ENCODE results near the gene ZNF688. TPM values are rescaled to one million over a fixed set of nuclear protein-coding genes. Genes with fewer than 3 reads are reported as not detected.

ZNF688 gene
- total RNA-seq, 1 donor from 2014 or later: 5.4 TPM

DNA sequence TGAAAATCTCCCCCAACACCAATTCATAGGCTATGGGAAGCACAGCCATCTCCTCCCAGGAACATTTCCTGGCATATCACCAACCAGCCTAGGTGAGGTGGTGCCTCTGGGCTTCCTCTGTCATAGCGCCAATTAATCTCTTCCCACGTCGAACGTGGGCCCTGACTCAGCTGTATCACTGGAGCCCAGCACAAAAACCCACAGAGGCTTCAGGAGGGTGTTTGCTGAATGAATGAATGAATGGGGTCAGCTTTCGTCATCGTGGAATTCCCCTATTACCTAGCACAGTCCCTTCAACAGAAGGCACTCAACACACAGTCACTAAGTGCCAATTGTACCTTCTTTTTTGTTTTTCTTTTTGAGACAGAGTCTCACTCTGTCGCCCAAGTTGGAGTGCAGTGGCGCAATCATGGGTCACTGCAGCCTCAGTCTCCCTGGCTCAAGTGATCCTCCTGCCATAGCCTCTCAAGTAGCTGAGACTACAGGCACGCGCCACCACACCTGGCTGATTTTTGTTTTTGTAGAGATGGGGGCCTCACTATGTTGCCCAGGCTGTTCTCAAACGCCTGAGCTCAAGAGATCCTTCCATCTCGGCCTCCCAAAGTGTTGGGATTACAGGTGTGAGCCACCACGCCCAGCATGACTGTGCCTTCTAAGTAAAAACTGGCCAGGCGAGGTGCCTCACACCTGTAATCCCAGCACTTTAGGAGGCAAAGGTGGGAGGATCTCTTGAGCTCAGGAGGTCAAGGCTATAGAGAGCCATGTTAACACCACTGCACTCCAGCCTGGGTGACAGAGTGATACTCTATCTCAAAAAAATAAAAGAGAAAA lies 4.1 kb downstream of the ZNF688 start:
- H3K9ac ChIP-seq (ENCODE audit: low read length): no peak overlapping the region

DNA sequence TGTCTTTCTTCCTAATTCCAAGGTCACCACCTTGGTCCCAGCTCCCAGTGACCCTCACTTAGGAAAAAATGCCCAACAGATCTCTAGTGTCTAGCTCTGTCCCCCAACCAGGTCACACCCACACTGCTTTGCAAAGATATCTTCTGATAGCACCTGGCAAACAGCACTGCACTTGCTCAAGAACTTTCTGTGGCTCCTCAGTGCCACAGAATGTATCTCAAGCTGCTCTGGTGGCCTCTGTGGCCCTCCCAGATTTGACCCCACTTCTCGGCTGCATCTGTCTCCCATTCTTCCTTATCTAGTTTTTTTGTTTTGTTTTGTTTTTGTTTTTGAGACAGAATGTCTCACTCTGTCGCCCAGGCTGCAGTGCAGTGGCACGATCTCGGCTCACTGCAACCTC lies 5.0 kb downstream of the ZNF688 start:
- Histone ChIP-seq H4K20me1 (ENCODE audit: insufficient read depth, low read length) (no peaks in the 10 kb centered on the region), H3K4me2 (ENCODE audit: low read length) (no peak overlapping the region), H3K9me3 (ENCODE audit: insufficient read depth, low read depth, low read length) (no peaks in the 10 kb centered on the region), H3K4me3 (ENCODE audit: insufficient read depth, low read depth, low read length) (no peak overlapping the region), H3K36me3 (ENCODE audit: insufficient read depth, low read length) (no peaks in the 10 kb centered on the region), H3K27me3 (ENCODE audit: insufficient read depth, low read length) (no peaks in the 10 kb centered on the region), H2AFZ (ENCODE audit: low read depth, low read length) (no peak overlapping the region), H3K27ac (ENCODE audit: low read depth, low read length) (no peak overlapping the region), H3K9ac (ENCODE audit: low read length) (no peak overlapping the region), H3K4me1 (ENCODE audit: insufficient read depth, low read length) (peaks cover 6% of the 10 kb centered on the region), H3K79me2 (ENCODE audit: insufficient read depth, low read length) (no peaks in the 10 kb centered on the region)
- Mint-ChIP-seq H3K36me3 (ENCODE audit: low read depth, unreplicated experiment) (no peaks in the 10 kb centered on the region), H3K4me3 (ENCODE audit: unreplicated experiment) (no peak overlapping the region), H3K27ac (ENCODE audit: unreplicated experiment) (no peak overlapping the region), H3K9me3 (ENCODE audit: unreplicated experiment) (no peaks in the 10 kb centered on the region), H3K27me3 (ENCODE audit: low read depth, unreplicated experiment) (peaks cover 16% of the 10 kb centered on the region), H3K4me1 (ENCODE audit: low read depth, unreplicated experiment) (no peaks in the 10 kb centered on the region)
- no peak for FAIRE-seq
- no peak for DNase-seq (ENCODE audit: low read depth)
- TF ChIP-seq CTCF (IDR thresholded peaks at IDR 0.05; ENCODE audit: insufficient read depth, low read depth, low read length): no peak
- no peak for TF ChIP-seq EZH2 (IDR thresholded peaks at IDR 0.05; ENCODE audit: insufficient read depth, low read length)

More for the DNA sequence above, 4.1 kb downstream of the ZNF688 start:
- no peak overlapping the region for H3K4me2 ChIP-seq (ENCODE audit: low read length)
- no peaks in the 10 kb centered on the region for H4K20me1 ChIP-seq (ENCODE audit: insufficient read depth, low read length)
- no peaks in the 10 kb centered on the region for H3K36me3 ChIP-seq (ENCODE audit: insufficient read depth, low read length)
- no peak overlapping the region for H3K27ac ChIP-seq (ENCODE audit: low read depth, low read length)
- H3K36me3 Mint-ChIP-seq (ENCODE audit: low read depth, unreplicated experiment): no peaks in the 10 kb centered on the region
- no peak overlapping the region for H2AFZ ChIP-seq (ENCODE audit: low read depth, low read length)
- H3K4me3 ChIP-seq (ENCODE audit: insufficient read depth, low read depth, low read length): no peak overlapping the region
- H3K27me3 ChIP-seq (ENCODE audit: insufficient read depth, low read length): no peaks in the 10 kb centered on the region
- DNase-seq (ENCODE audit: low read depth): no peak
- no peak overlapping the region for H3K4me3 Mint-ChIP-seq (ENCODE audit: unreplicated experiment)
- no peak overlapping the region for H3K27ac Mint-ChIP-seq (ENCODE audit: unreplicated experiment)
- no peaks in the 10 kb centered on the region for H3K79me2 ChIP-seq (ENCODE audit: insufficient read depth, low read length)
- peaks cover 15% of the 10 kb centered on the region for H3K27me3 Mint-ChIP-seq (ENCODE audit: low read depth, unreplicated experiment)
- TF ChIP-seq EZH2 (IDR thresholded peaks at IDR 0.05; ENCODE audit: insufficient read depth, low read length): no peak
- no peak for TF ChIP-seq CTCF (IDR thresholded peaks at IDR 0.05; ENCODE audit: insufficient read depth, low read depth, low read length)
- H3K4me1 ChIP-seq (ENCODE audit: insufficient read depth, low read length): peaks cover 6% of the 10 kb centered on the region
- FAIRE-seq: no peak
- no peaks in the 10 kb centered on the region for H3K9me3 ChIP-seq (ENCODE audit: insufficient read depth, low read depth, low read length)
- peaks cover 3% of the 10 kb centered on the region for H3K4me1 Mint-ChIP-seq (ENCODE audit: low read depth, unreplicated experiment)
- H3K9me3 Mint-ChIP-seq (ENCODE audit: unreplicated experiment): no peaks in the 10 kb centered on the region

- no peak overlapping the region for H3K27ac ChIP-seq (ENCODE audit: low read depth, low read length)
- no peak for TF ChIP-seq EZH2 (IDR thresholded peaks at IDR 0.05; ENCODE audit: insufficient read depth, low read length)
- TF ChIP-seq CTCF (IDR thresholded peaks at IDR 0.05; ENCODE audit: insufficient read depth, low read depth, low read length): no peak
- Mint-ChIP-seq H3K36me3 (ENCODE audit: low read depth, unreplicated experiment) (no peaks in the 10 kb centered on the region), H3K27ac (ENCODE audit: unreplicated experiment) (no peak overlapping the region), H3K27me3 (ENCODE audit: low read depth, unreplicated experiment) (peaks cover 18% of the 10 kb centered on the region), H3K4me3 (ENCODE audit: unreplicated experiment) (peak overlapping the region; percentile 54), H3K4me1 (ENCODE audit: low read depth, unreplicated experiment) (no peaks in the 10 kb centered on the region), H3K9me3 (ENCODE audit: unreplicated experiment) (no peaks in the 10 kb centered on the region)
- no peaks in the 10 kb centered on the region for H3K27me3 ChIP-seq (ENCODE audit: insufficient read depth, low read length)
- H3K36me3 ChIP-seq (ENCODE audit: insufficient read depth, low read length): no peaks in the 10 kb centered on the region
- H2AFZ ChIP-seq (ENCODE audit: low read depth, low read length): no peak overlapping the region
- no peaks in the 10 kb centered on the region for H3K79me2 ChIP-seq (ENCODE audit: insufficient read depth, low read length)
- peaks cover 3% of the 10 kb centered on the region for H3K4me1 ChIP-seq (ENCODE audit: insufficient read depth, low read length)
- H3K9ac ChIP-seq (ENCODE audit: low read length): no peak overlapping the region
- no peaks in the 10 kb centered on the region for H3K9me3 ChIP-seq (ENCODE audit: insufficient read depth, low read depth, low read length)
- H4K20me1 ChIP-seq (ENCODE audit: insufficient read depth, low read length): no peaks in the 10 kb centered on the region
- no peak for FAIRE-seq
- no peak for DNase-seq (ENCODE audit: low read depth)
- no peak overlapping the region for H3K4me2 ChIP-seq (ENCODE audit: low read length)
- H3K4me3 ChIP-seq (ENCODE audit: insufficient read depth, low read depth, low read length): no peak overlapping the region
Measured at GRCh38 chr16:30565984-30566383, 5.5 kb downstream of the ZNF688 start.

Measured in astrocyte (in vitro differentiated cells and primary cell).